Vagina (tissue), 2 donors: Measurements from ENCODE around the gene P3H2.

Experiments
- POLR2A ChIP-seq, 2 donors: fragments of 450-650 bp; IDR thresholded peaks; one replicate each; pipeline ENCODE4 v1.6.1; 2017; ENCODE audit warnings: antibody characterized with exemption in 2 of 2, mild to moderate bottlenecking in 2 of 2, moderate library complexity in 2 of 2
- POLR2AphosphoS5 ChIP-seq, 2 donors: sonication (generic); formaldehyde crosslinking; IDR thresholded peaks; one replicate each; pipeline ENCODE4 v1.9.0; 2017; ENCODE audit warnings: antibody characterized with exemption in 2 of 2, mild to moderate bottlenecking in 2 of 2, low read depth in 1 of 2; ENCODE audit not compliant: insufficient read depth in 1 of 2
- TF ChIP-seq, protein P1 (sequence below), 3 experiments: fragments of 450-650 bp in 2 of 3; fragments of 200-600 bp in 1 of 3; sonication (generic) in 1 of 3; IDR thresholded peaks; one replicate each; pipeline ENCODE4 v1.5.1; 2017 to 2019; ENCODE audit warnings: antibody characterized with exemption in 3 of 3, mild to moderate bottlenecking in 2 of 3, moderate library complexity in 2 of 3

DNA sequence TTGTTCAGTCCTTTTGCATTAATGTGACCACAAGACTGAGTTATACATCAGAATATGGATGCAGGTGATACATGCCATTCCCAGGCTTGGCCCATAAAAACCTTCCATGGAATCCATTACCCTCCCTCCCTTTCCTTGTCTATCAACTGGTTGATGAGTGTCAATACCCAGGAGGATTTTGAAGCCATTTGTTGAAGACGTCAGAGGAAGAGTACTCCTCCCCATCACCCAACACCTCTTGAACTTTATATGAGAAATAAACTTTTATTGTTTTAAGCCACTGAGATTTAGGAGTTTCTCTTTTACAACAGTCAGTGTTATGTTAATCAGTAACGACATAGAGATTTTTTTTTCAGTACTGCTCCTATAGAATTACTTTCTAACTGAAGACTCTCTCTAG lies 55.5 kb downstream of the P3H2 start:
- TF ChIP-seq, protein P1, sequence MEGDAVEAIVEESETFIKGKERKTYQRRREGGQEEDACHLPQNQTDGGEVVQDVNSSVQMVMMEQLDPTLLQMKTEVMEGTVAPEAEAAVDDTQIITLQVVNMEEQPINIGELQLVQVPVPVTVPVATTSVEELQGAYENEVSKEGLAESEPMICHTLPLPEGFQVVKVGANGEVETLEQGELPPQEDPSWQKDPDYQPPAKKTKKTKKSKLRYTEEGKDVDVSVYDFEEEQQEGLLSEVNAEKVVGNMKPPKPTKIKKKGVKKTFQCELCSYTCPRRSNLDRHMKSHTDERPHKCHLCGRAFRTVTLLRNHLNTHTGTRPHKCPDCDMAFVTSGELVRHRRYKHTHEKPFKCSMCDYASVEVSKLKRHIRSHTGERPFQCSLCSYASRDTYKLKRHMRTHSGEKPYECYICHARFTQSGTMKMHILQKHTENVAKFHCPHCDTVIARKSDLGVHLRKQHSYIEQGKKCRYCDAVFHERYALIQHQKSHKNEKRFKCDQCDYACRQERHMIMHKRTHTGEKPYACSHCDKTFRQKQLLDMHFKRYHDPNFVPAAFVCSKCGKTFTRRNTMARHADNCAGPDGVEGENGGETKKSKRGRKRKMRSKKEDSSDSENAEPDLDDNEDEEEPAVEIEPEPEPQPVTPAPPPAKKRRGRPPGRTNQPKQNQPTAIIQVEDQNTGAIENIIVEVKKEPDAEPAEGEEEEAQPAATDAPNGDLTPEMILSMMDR (IDR thresholded peaks at IDR 0.05), result no peak
- no peak for TF ChIP-seq POLR2A (IDR thresholded peaks at IDR 0.05)
- no peak for TF ChIP-seq POLR2AphosphoS5 (IDR thresholded peaks at IDR 0.05; ENCODE audit: insufficient read depth in 1 of 2, low read depth in 1 of 2)
